Keratinocyte (primary cell): ENCODE measurements around the gene TEX19. TPM values are rescaled to one million over a fixed set of nuclear protein-coding genes. Genes with fewer than 3 reads are reported as not detected.

Experiments used
- DNase-seq: peaks from one replicate; pipeline ENCODE4 v3.0.0-alpha.2; 2011; ENCODE audit warnings: low read depth, missing footprints, low spot score
- FAIRE-seq: peaks from 2 replicates; lab custom pipeline; 2011; peaks lifted over from hg19 to GRCh38; lab: Jason Lieb, UNC
- H2AFZ ChIP-seq: 2 replicates; pipeline ENCODE4 v1.6.0; 2012; ENCODE audit warnings: low read length, control low read depth, inconsistent platforms; ENCODE audit not compliant: control insufficient read depth
- H3K27ac ChIP-seq: 2 replicates; pipeline ENCODE4 v1.5.1; 2011; ENCODE audit warnings: low read length; ENCODE audit not compliant: control insufficient read depth, insufficient read depth
- H3K27me3 ChIP-seq: 3 replicates; pipeline ENCODE4 v1.6.0; 2011; ENCODE audit warnings: low read length; ENCODE audit not compliant: control insufficient read depth, insufficient read depth; ENCODE audit errors: extremely low read depth
- H3K36me3 ChIP-seq, 2 experiments: 2 replicates in 1 of 2; 3 replicates in 1 of 2; pipeline ENCODE4 v1.5.1; 2011; ENCODE audit warnings: low read length in 2 of 2, mild to moderate bottlenecking in 1 of 2; ENCODE audit not compliant: control insufficient read depth in 2 of 2, insufficient read depth in 2 of 2; ENCODE audit errors: extremely low read depth in 1 of 2
- H3K4me1 ChIP-seq: 3 replicates; pipeline ENCODE4 v1.5.1; 2011; ENCODE audit warnings: low read length; ENCODE audit not compliant: control insufficient read depth, insufficient read depth; ENCODE audit errors: extremely low read depth
- H3K4me2 ChIP-seq: 3 replicates; pipeline ENCODE4 v1.6.0; 2011; ENCODE audit warnings: low read depth, low read length; ENCODE audit not compliant: control insufficient read depth, insufficient read depth; ENCODE audit errors: extremely low read depth
- H3K4me3 ChIP-seq, 3 experiments: fragments of 200-600 bp in 1 of 3; sonication (generic) in 1 of 3; 2 replicates in 2 of 3; 3 replicates in 1 of 3; pipeline ENCODE4 v1.5.1; 2011 to 2016; ENCODE audit warnings: low read length in 3 of 3, mild to moderate bottlenecking in 3 of 3, control low read depth in 2 of 3, inconsistent platforms in 1 of 3, low read depth in 1 of 3, mixed read lengths in 1 of 3, mixed run types in 1 of 3, moderate library complexity in 1 of 3; ENCODE audit not compliant: control insufficient read depth in 2 of 3, insufficient read depth in 2 of 3; ENCODE audit errors: extremely low read depth in 1 of 3
- H3K79me2 ChIP-seq: 2 replicates; pipeline ENCODE4 v1.6.0; 2012; ENCODE audit warnings: low read length; ENCODE audit not compliant: control insufficient read depth, insufficient read depth
- H3K9ac ChIP-seq: 3 replicates; pipeline ENCODE4 v1.6.0; 2011; ENCODE audit warnings: low read length; ENCODE audit not compliant: control insufficient read depth, insufficient read depth; ENCODE audit errors: extremely low read depth
- H3K9me1 ChIP-seq: 3 replicates; pipeline ENCODE4 v1.6.0; 2011; ENCODE audit warnings: low read length; ENCODE audit not compliant: control insufficient read depth, insufficient read depth; ENCODE audit errors: extremely low read depth
- H3K9me3 ChIP-seq: 2 replicates; pipeline ENCODE4 v1.5.1; 2012; ENCODE audit warnings: low read depth, low read length; ENCODE audit not compliant: control insufficient read depth
- H4K20me1 ChIP-seq: 3 replicates; pipeline ENCODE4 v1.6.0; 2011; ENCODE audit warnings: low read length; ENCODE audit not compliant: control insufficient read depth, insufficient read depth; ENCODE audit errors: extremely low read depth
- CTCF ChIP-seq, 3 experiments: IDR thresholded peaks in 1 of 3; conservative IDR thresholded peaks in 1 of 3; optimal IDR thresholded peaks in 1 of 3; 2 replicates in 2 of 3; 3 replicates in 1 of 3; pipeline versions ENCODE3 to v1.5.1; 2011; ENCODE audit warnings: low read length in 3 of 3, mild to moderate bottlenecking in 3 of 3, moderate library complexity in 2 of 3, control low read depth in 1 of 3, inconsistent platforms in 1 of 3; ENCODE audit not compliant: insufficient read depth in 2 of 3; ENCODE audit errors: extremely low read depth in 1 of 3
- EZH2 ChIP-seq: IDR thresholded peaks from one replicate; pipeline ENCODE4 v1.6.1; 2012; ENCODE audit warnings: inconsistent platforms, mild to moderate bottlenecking, low read length, moderate library complexity
- dilution Hi-C: fragments of 300-500 bp; cut with MboI; formaldehyde crosslinking; loops from one replicate; pipeline ENCODE4 v1.7.0; 2020; ENCODE audit warnings: low sequenced_read_pairs; ENCODE audit not compliant: extremely low pct_ligation_motif_present
- polyA plus RNA-seq, 5 experiments: library from polyadenylated mRNA; depleted of rRNA in 3 of 5; stranded (reverse) in 3 of 5; stranded (forward) in 1 of 5; unstranded in 1 of 5; fragments of >200 nt; gene quantifications; 1 replicate in 1 of 5; 2 replicates in 3 of 5; 3 replicates in 1 of 5; pipeline versions ENCODE4 v1.2.1 to v1.2.3, GENCODE V29; 2011 to 2012; ENCODE audit warnings: missing spikeins in 2 of 5, low read depth in 1 of 5, low replicate concordance in 1 of 5

TEX19 gene
- polyA plus RNA-seq, 1 donor (not counting 4 experiments of a cell fraction or from before 2014, with no cell fraction given): not detected

GRCh38 chr17:82377924-82378740 lies 19.1 kb downstream of the TEX19 start:
- dilution Hi-C loops: no loop called here
- DNase-seq: no peak
- Histone ChIP-seq H3K79me2 (no peaks in the 10 kb centered on the region), H4K20me1 (no peaks in the 10 kb centered on the region), H3K4me2 (no peak overlapping the region), H2AFZ (no peak overlapping the region), H3K4me1 (no peaks in the 10 kb centered on the region), H3K36me3 (no peaks in the 10 kb centered on the region), H3K9me1 (no peaks in the 10 kb centered on the region), H3K27me3 (peaks cover 75% of the 10 kb centered on the region), H3K9me3 (no peaks in the 10 kb centered on the region), H3K9ac (no peak overlapping the region), H3K4me3 (no peak overlapping the region), H3K27ac (no peak overlapping the region)
- TF ChIP-seq EZH2 (no peak), CTCF (optimal IDR thresholded peaks at IDR 0.05 in 1 of 3, IDR thresholded peaks at IDR 0.05 in 1 of 3, conservative IDR thresholded peaks at IDR 0.05 in 1 of 3; ENCODE audit: extremely low read depth in 1 of 3, insufficient read depth in 2 of 3, low read length in 3 of 3) (no peak)
- FAIRE-seq: no peak

DNA sequence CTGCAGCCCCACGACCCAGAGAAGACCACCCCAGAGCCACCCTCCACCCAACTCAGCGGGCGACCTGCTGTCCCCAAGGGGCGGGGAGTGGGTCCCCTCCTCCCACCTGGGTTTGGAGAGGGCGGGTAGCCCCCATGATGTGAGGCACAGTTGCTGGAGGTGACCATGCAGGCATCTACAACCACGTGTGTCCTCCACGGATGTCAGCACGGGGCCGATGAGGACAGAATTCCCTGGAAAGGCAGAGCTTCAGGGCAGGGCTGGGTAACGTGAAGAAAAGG lies 19.6 kb downstream of the TEX19 start:
- Histone ChIP-seq H3K36me3 (no peaks in the 10 kb centered on the region), H3K9me1 (no peaks in the 10 kb centered on the region), H3K27ac (no peak overlapping the region), H3K27me3 (peaks cover 76% of the 10 kb centered on the region), H3K4me3 (no peak overlapping the region), H3K9me3 (no peaks in the 10 kb centered on the region), H2AFZ (no peak overlapping the region), H3K79me2 (no peaks in the 10 kb centered on the region), H3K4me1 (no peaks in the 10 kb centered on the region), H3K9ac (no peak overlapping the region), H4K20me1 (no peaks in the 10 kb centered on the region), H3K4me2 (no peak overlapping the region)
- TF ChIP-seq CTCF (optimal IDR thresholded peaks at IDR 0.05 in 1 of 3, IDR thresholded peaks at IDR 0.05 in 1 of 3, conservative IDR thresholded peaks at IDR 0.05 in 1 of 3; ENCODE audit: extremely low read depth in 1 of 3, insufficient read depth in 2 of 3, low read length in 3 of 3) (no peak), EZH2 (no peak)
- dilution Hi-C loops: no loop called here
- FAIRE-seq (no peak), DNase-seq (no peak)
